Measurements from ENCODE around the gene SLC25A36.

GRCh38 chr3:141011232-141011996, 69.8 kb downstream of the SLC25A36 start:
- no peak for TF ChIP-seq USF2 (CRISPR knock-in tag; IDR thresholded peaks at IDR 0.05)
- peak; percentile 81 for TF ChIP-seq CTCF (IDR thresholded peaks at IDR 0.05)
- TF ChIP-seq SP1 (CRISPR knock-in tag; conservative IDR thresholded peaks at IDR 0.05), result no peak
- no peak for TF ChIP-seq ELF4 (CRISPR knock-in tag; IDR thresholded peaks at IDR 0.05; ENCODE audit: low read depth)
- no peak for TF ChIP-seq FOXP1 (CRISPR knock-in tag; IDR thresholded peaks at IDR 0.05; ENCODE audit: borderline replicate concordance)
- no peak for TF ChIP-seq IRF1 (CRISPR knock-in tag; IDR thresholded peaks at IDR 0.05)
